GM12891 (cell line): ENCODE data around the gene ZNHIT3. TPM values are rescaled to one million over a fixed set of nuclear protein-coding genes. Genes with fewer than 3 reads are reported as not detected.
"Not testable (repeated sequence)": the region's sequence is repeated elsewhere in the genome, so short reads cannot be mapped to it uniquely, and the experiment has no call there.

ENCODE experiments used
- DNase-seq: peaks from one replicate; pipeline ENCODE4 v3.0.0; 2011; ENCODE audit warnings: low spot score; ENCODE audit not compliant: insufficient read length
- FAIRE-seq: peaks from 2 replicates; lab custom pipeline; 2011; peaks lifted over from hg19 to GRCh38; lab: Jason Lieb, UNC
- PAX5 ChIP-seq: IDR thresholded peaks from 2 replicates; pipeline ENCODE4 v1.6.1; 2011; ENCODE audit warnings: low read length, moderate library complexity, mild to moderate bottlenecking; ENCODE audit not compliant: insufficient read depth, severe bottlenecking
- POLR2A ChIP-seq: IDR thresholded peaks from 2 replicates; pipeline ENCODE4 v1.6.1; 2011; ENCODE audit warnings: low read depth, low read length, control low read depth
- POLR2AphosphoS5 ChIP-seq: IDR thresholded peaks from 2 replicates; pipeline ENCODE4 v1.6.1; 2011; ENCODE audit warnings: low read depth, low read length, control low read depth
- POU2F2 ChIP-seq: IDR thresholded peaks from 2 replicates; pipeline ENCODE4 v1.6.1; 2011; ENCODE audit warnings: low read depth, mild to moderate bottlenecking, control low read depth, low read length, moderate library complexity
- SPI1 ChIP-seq: IDR thresholded peaks from 2 replicates; pipeline ENCODE4 v1.6.1; 2011; ENCODE audit warnings: low read depth, low read length, control low read depth
- TAF1 ChIP-seq: IDR thresholded peaks from 2 replicates; pipeline ENCODE4 v1.6.1; 2011; ENCODE audit warnings: low read depth, low read length, control low read depth
- polyA plus RNA-seq: library from polyadenylated mRNA; unstranded; fragments of >200 nt; gene quantifications from one replicate; pipeline ENCODE4 v1.2.1, GENCODE V29; 2012; ENCODE audit warnings: low read depth, missing spikeins, inconsistent platforms; ENCODE audit not compliant: missing spikeins

ZNHIT3 gene
- polyA plus RNA-seq = 59.0 TPM

DNA sequence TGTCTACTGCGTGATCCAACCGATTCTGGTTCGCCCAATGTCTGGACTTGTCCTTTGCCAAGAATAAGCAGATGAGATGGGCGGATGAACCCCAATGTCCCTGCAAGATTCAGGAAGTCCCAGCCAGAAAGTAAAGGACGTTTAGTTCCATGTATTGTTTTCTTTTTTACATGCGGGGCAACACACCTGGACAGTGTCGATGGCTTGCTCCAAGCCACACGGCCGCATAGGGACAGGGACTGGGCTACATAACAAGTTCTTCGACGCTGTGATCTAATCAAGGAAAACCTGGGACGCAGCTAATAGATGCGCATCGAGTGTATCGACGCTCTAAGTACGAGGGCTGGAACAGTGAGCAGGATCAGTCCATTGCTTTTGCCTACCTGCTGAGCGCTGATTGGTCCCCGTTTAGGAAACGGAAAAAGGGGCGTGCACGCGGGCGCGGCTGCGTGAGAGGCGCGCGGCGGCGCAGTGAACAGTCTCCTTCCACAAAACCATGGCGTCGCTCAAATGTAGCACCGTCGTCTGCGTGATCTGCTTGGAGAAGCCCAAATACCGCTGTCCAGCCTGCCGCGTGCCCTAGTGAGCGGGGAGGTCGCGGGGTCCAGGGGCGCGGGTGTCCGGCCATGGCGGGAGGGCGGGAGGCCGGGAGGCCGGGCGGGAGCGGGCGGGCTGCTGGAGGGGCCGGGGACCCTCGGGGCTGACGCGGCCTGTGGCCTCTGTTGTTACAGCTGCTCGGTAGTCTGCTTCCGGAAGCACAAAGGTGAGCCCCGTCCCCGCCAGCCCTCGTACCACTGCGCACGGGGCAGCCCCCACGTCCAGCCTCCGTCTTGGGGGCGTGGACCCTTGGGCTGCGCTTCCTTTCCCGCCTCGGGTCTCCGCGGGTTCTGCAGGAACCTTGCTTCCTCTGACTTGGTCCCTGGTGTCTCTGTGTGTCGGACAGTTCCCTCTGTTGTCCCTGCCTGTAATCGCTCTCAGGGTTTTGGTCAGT is at the start of gene ZNHIT3:
ZNHIT3 (plus strand) TSS at position 478 of the 991 bp plus-strand sequence; CDS start at position 497, 19 bp downstream.
- TF ChIP-seq POU2F2 (peak; percentile 63; the same call in 1 of the 2 replicates), POLR2AphosphoS5 (peak; percentile 92), SPI1 (0 out of 2 replicates have a peak, but pooled peaks have one; percentile 8), PAX5 (no peak), TAF1 (peak; percentile 74; the same call in 1 of the 2 replicates), POLR2A (peak; percentile 64)
- FAIRE-seq = no peak
- peak; percentile 90 for DNase-seq

DNA sequence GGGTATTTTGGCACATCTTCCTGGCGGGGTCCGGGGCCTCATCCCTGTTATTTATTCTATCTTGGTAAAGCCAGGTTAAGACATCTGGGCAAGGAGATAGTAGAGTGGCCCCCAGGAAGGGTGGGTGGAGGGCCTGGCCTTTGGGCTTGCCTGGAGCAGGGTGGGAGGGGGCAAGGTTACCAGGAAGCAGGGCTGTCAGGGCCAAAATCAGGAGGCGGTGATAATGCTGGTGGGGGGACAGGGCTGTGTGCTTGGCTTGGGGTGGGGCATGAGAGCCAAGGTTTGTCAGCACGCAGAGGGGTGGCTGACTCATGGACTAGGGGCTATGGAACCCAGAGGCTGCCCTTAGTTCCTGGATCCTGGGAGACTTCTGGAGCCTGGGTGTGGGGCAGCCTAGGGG is 44.7 kb upstream of the ZNHIT3 start:
- FAIRE-seq, DNase-seq: not testable (repeated sequence)

- no peak for TF ChIP-seq POU2F2
- TF ChIP-seq POLR2A = no peak
- no peak for TF ChIP-seq TAF1
- no peak for TF ChIP-seq POLR2AphosphoS5
- TF ChIP-seq SPI1 = no peak
- no peak for TF ChIP-seq PAX5
- FAIRE-seq = no peak
- no peak for DNase-seq
These were observed 42.7 kb upstream of the ZNHIT3 start for GRCh38 chr17:36443777-36444176.

GRCh38 chr17:36449997-36450396 is 36.5 kb upstream of the ZNHIT3 start:
- DNase-seq, FAIRE-seq: not testable (repeated sequence)

- not testable (repeated sequence) for DNase-seq, FAIRE-seq
These were observed 33.6 kb upstream of the ZNHIT3 start for GRCh38 chr17:36452888-36453287.

DNA sequence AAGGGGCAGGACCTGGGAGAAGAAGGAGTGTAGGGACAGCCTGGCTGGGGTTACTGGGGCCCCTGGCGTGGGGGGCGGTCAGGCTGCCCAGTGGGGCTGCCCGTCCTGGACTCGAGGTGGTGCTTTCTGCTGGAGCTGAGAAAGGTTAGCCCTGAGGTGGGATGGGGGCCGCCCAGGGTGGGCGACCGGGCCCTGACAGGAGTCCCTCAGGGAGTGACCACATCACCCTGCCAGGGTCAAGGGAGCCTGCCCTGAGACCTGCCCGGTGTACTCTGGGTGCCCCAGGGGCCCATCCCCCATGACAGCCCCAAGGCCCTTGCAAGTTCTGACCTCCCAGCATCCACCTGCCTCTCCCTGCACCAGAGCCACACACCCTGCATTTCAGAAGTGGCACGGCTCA is 28.8 kb upstream of the ZNHIT3 start:
- FAIRE-seq, DNase-seq: not testable (repeated sequence)

GRCh38 chr17:36459045-36459444 is 27.4 kb upstream of the ZNHIT3 start:
- no peak for FAIRE-seq
- no peak for TF ChIP-seq SPI1
- no peak for TF ChIP-seq TAF1
- TF ChIP-seq PAX5 = no peak
- TF ChIP-seq POU2F2 = no peak
- no peak for TF ChIP-seq POLR2A
- no peak for TF ChIP-seq POLR2AphosphoS5

DNA sequence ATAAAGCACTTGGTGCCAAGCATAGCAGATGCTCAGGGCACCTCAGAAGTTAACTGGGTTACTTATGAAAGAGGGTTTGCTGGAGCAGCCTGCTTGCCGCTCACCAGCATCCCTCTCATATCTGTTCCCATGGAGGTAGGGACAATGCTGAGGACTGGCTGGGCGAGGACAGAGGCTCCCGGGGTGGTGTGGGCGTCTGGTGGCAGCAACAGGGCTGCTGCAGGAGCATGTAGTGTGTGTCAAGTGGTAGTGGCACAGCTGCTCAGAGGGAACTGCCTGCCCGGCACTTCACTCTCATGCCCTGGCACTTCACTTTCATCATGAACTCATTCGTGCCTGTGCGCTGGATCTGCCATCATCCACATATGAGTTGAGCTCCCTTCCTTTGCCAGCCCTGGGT is 26.9 kb upstream of the ZNHIT3 start:
- no peak for FAIRE-seq
- DNase-seq = no peak

More at GRCh38 chr17:36459045-36459444, 27.4 kb upstream of the ZNHIT3 start:
- no peak for DNase-seq

GRCh38 chr17:36460265-36460937 is 26.1 kb upstream of the ZNHIT3 start:
- TF ChIP-seq POLR2AphosphoS5 = no peak
- no peak for TF ChIP-seq TAF1
- TF ChIP-seq SPI1 = no peak
- TF ChIP-seq POU2F2 = no peak
- TF ChIP-seq PAX5 = no peak
- DNase-seq (no peak), FAIRE-seq (no peak)

More for the DNA sequence above, 26.9 kb upstream of the ZNHIT3 start:
- TF ChIP-seq SPI1 (no peak), POLR2A (no peak), TAF1 (no peak), POU2F2 (no peak), PAX5 (no peak), POLR2AphosphoS5 (no peak)

- DNase-seq (no peak), FAIRE-seq (no peak)
- TF ChIP-seq PAX5 = no peak
- TF ChIP-seq POLR2AphosphoS5 = no peak
These were observed 25.0 kb upstream of the ZNHIT3 start for GRCh38 chr17:36461330-36462110.
